NCI-H2029 (cell line): ENCODE results near the gene PIEZO1.

Experiments
- DNase-seq: peaks from one replicate; lab custom pipeline; 2025; lab: John Stamatoyannopoulos, UW

PIEZO1 gene

DNA sequence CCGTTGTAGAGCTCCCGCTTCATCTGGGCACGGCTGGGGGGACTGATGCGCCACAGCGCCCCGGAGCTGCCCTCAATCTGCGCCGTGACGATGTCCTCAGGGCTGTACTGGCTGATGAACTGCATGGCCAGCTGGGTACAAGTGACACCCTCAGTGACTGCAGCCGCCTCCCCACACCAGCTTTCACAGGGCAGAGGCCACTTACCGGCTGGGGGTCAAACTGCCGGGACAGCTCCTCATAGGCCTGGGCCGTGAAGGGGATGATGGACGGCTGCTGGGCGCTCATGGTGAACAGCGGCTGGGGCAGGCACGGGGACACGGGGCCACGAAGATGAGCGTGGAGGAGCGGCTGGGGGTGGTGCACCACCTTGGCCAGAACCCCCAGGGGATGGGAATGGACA is 68.4 kb downstream of the PIEZO1 start:
- DNase-seq: no peak

DNA sequence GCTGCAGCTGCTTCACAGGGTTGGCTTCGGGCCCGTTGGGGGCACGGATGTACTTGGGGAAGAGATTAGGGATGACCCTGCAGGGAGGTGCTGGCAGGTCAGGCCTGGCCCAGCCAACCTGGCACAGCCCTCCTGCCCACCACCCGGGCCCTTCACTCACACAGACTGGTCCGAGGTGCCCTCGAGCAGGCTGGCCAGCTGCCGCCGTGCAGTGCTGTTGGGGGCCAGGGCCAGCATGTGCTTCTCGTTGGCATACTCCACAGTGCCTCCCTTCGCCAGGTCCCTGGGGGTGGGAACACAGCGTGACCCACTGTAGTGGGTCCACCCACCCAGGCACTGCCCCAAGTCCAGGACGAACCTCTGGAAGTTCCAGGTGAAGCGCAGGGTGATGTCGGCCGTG is 68.8 kb downstream of the PIEZO1 start:
- no peak for DNase-seq

GRCh38 chr16:88715312-88716190 is 69.5 kb downstream of the PIEZO1 start:
- no peak for DNase-seq

- no peak for DNase-seq
These were observed 70.4 kb downstream of the PIEZO1 start for GRCh38 chr16:88714420-88715302.

- DNase-seq: no peak
These were observed 71.2 kb downstream of the PIEZO1 start for GRCh38 chr16:88713568-88714419.

GRCh38 chr16:88713054-88713453 is 72.0 kb downstream of the PIEZO1 start:
- no peak for DNase-seq

- DNase-seq: no peak
These were observed 72.5 kb downstream of the PIEZO1 start for GRCh38 chr16:88712362-88712979.

DNA sequence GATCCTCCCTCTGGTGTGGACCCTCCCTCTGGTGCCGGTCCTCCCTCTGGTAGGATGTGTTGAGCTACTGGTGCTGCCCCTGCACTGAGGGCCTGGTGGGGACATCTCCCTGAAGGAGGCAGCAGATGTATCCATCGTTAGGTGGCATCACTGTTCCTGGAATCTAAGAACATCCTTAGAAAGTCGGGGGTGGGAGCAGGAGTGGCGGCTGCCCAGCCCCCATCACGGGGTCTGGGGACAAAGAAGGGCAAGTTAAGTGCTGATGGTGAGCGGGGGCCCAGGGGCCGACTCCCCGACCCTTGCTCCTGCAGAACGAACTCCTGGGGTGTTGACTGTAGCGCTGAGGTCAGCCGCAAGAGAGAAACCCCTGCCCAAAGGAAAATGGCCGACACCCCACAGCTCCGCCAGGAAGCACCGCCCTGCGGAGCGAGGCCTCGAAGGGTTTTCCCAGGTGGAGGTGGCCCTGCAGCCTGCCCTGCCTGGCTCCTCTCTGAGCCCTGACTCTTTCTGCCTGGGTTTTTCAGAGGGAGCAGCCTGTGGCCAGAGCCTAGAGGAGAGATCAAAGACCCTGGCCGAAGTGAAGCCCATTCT is 73.2 kb downstream of the PIEZO1 start:
- no peak for DNase-seq

- no peak for DNase-seq
These were observed 74.5 kb downstream of the PIEZO1 start for GRCh38 chr16:88710556-88710955.

- DNase-seq: no peak
These were observed 77.8 kb downstream of the PIEZO1 start for GRCh38 chr16:88706965-88707826.

DNA sequence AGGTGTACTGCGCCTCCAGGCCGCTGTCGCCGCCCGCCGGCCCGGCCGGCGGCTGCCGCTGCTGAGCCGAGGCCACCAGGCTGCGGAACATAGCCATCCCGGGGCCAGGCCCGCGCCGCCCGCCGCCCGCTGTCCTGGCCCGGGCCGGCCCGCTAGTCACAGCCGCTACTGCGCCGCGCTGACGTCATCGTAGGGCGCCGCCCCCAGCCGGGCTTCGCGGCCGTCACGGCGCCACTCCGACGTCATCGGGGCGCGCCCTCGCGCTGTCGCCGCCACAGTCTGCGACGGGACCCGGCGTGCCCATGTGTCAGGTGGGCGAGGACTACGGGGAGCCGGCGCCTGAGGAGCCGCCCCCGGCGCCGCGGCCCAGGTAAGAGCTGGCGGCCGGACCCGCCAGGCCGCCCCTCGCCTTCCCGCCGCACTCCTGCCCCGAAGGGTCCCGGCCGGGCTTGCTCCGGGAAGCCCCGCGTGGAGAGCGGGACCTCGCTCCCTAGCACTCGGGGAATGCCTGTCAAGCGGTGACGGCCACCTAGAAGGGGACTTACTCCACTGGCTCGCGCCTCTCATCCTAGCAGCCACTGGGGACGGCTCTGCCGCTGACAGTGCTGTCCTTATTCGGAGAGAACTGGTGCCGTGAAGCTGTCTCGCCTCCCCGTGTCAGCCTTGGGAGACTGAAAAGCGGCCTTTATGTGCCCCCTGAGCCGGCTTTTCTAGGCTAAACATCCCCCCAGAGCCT is 78.6 kb downstream of the PIEZO1 start, which contains the start of the genes CTU2 and RNF166:
CTU2 (plus strand) TSS at position 275 of the 736 bp plus-strand sequence; CDS start at position 303, 28 bp downstream.
RNF166 (minus strand) TSS at position 180 of the 736 bp plus-strand sequence; CDS start at position 97, 83 bp downstream.
- peak; percentile 40 for DNase-seq

- no peak for DNase-seq
These were observed 79.2 kb downstream of the PIEZO1 start for GRCh38 chr16:88705801-88706228.

DNA sequence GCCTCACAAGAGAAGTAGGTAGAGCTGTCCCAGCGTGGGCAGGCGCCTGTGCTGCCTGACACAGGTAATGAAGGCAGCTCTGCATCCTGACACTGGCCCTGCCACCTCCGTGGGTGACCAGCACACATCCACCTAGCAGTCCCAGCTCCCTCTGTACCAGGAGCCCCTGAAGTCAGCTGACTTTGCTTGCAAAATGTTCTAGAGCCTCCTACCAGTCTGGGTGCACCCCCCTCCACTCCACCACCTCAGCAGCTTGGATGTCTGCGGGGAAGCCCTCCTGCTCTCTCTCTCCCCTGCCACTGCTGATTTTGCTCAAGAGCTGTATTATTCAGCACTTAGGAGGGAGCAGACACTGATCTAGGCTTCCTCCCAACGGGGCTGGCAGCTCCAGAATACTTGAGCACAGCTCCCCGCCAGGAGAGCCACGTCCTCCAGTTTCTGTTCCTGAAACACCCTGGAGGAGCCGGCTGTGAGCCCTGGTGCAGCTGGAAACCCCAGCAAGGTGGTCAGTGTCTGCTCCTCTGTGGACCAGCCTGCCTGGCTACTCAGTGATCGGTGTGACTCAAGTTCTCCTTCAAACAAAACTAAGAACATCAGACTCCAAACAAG is 79.8 kb downstream of the PIEZO1 start:
- DNase-seq: no peak

- no peak for DNase-seq
These were observed 81.3 kb downstream of the PIEZO1 start for GRCh38 chr16:88703486-88704309.

DNA sequence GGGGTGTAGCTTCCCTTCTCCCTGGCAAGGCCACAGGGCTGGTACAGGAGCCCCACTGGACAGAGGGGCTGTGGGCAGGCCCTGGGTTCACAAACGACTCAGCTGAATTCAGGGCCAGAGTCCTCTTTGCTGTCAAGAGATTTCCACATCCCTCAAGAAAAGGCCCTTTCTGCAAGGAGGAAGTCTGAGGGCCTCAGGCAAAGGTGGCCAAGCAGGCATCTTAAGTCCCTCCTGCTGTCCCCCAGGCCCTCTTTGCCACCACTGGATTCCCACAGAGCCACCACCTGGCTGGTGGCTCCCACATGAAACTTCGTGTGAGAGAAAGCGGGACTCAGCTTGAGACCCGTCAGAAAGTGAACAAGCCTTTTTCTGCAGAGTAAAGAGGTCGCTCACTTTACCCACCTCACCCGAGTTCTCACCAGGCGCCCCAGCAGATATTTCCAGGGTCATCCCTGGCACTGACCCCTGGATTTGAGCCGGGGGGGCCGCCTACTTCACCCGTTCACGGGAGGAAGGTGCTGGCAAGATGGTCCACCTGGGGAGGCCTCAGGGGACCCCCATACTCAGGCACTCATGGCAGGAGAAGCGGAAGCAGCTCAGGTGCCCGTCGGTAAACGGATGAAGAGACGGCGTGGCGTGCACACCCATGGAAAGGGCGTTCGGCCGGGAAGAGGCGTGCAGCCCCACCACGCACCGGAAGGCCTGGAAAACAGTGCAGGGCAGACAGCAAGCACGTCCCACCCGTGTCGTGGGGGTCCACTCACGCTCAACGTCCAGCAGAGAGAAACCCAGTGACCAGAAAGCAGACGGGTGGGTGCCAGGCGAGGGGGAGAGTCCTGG is 82.4 kb downstream of the PIEZO1 start:
- no peak for DNase-seq

DNA sequence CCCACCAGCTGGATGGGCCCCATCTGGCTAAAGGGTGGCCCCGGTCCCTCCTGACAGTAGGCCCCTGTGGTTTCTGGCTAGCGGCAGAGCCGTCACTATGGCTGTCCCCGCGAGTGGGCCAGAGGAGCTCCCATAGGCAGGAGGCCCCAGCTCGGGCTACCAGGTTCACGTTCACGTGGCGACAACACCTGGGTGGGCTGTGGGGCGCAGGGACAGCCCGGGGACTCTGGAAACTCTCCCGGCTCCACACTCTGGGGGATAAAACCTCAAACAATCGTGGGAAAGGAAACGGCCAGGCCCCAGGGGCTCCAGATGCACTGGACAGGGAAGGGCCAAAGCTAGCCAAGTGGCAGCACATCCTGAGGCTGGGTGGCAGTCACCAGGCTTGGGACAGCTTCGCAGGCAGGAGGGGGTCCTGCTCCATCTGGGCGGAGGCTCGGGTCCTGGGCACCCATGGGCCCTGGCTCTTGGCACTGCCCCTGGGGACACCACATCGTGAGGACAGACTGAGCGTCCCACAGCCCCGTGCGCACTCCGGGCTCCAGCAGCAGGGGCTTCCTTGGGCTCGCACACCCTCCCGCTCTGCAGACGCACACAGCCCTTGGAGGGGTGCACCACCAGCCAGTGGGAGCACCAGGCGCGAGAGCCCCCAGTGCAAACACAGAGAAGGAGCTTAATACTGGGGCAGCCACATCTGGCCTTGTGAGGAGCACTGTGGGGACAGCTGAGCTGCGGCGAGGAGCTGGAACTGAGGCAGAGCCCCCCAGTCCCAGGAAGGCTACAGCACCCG is 83.2 kb downstream of the PIEZO1 start:
- no peak for DNase-seq
